GM19468 (cell line): Measurements from ENCODE around the gene RAD51C.
"Not testable (repeated sequence)": the region's sequence is repeated elsewhere in the genome, so short reads cannot be mapped to it uniquely, and the experiment has no call there.

Experiments
- ATAC-seq: cut with Tn5 transposase; IDR thresholded peaks from one replicate; pipeline ENCODE4 v1.9.1; 2021; ENCODE audit warnings: mild to moderate bottlenecking, moderate library complexity, moderate number of reproducible peaks; ENCODE audit not compliant: unreplicated experiment; ENCODE audit errors: extremely low read depth

RAD51C gene

GRCh38 chr17:58722696-58723095 lies 30.3 kb downstream of the RAD51C start:
- ATAC-seq: no peak

- ATAC-seq: no peak
Observed at GRCh38 chr17:58728798-58729197, 36.4 kb downstream of the RAD51C start.

- no peak for ATAC-seq
Observed at GRCh38 chr17:58730937-58731336, 38.5 kb downstream of the RAD51C start.

GRCh38 chr17:58734040-58734439 lies 41.6 kb downstream of the RAD51C start:
- no peak for ATAC-seq

- no peak for ATAC-seq
Observed at GRCh38 chr17:58734811-58735210, 42.4 kb downstream of the RAD51C start.

- no peak for ATAC-seq
Observed at GRCh38 chr17:58741121-58741625, 48.8 kb downstream of the RAD51C start.

GRCh38 chr17:58747674-58748073 lies 55.3 kb downstream of the RAD51C start:
- no peak for ATAC-seq

GRCh38 chr17:58749627-58750026 lies 57.2 kb downstream of the RAD51C start:
- ATAC-seq: not testable (repeated sequence)

GRCh38 chr17:58753026-58753425 lies 60.6 kb downstream of the RAD51C start:
- ATAC-seq: no peak

GRCh38 chr17:58755269-58755576 lies 62.8 kb downstream of the RAD51C start:
- no peak for ATAC-seq

GRCh38 chr17:58755577-58756245 lies 63.3 kb downstream of the RAD51C start, which contains the start of gene PPM1E:
PPM1E (plus strand) TSS chr17:58755854.
- ATAC-seq: no peak

- ATAC-seq: no peak
Observed at GRCh38 chr17:58756246-58757161, 64.1 kb downstream of the RAD51C start.

- ATAC-seq: no peak
Observed at GRCh38 chr17:58757162-58757613, 64.8 kb downstream of the RAD51C start.

GRCh38 chr17:58758890-58759289 lies 66.5 kb downstream of the RAD51C start:
- ATAC-seq: no peak

GRCh38 chr17:58759522-58759921 lies 67.1 kb downstream of the RAD51C start:
- no peak for ATAC-seq

- ATAC-seq: no peak
Observed at GRCh38 chr17:58760248-58760647, 67.8 kb downstream of the RAD51C start.

- no peak for ATAC-seq
Observed at GRCh38 chr17:58763263-58763662, 70.9 kb downstream of the RAD51C start.

GRCh38 chr17:58764373-58764772 lies 72.0 kb downstream of the RAD51C start:
- no peak for ATAC-seq

GRCh38 chr17:58778482-58778881 lies 86.1 kb downstream of the RAD51C start:
- ATAC-seq: not testable (repeated sequence)

- ATAC-seq: no peak
Observed at GRCh38 chr17:58779446-58779845, 87.0 kb downstream of the RAD51C start.

- ATAC-seq: no peak
Observed at GRCh38 chr17:58783380-58783779, 91.0 kb downstream of the RAD51C start.
